GM10248 (cell line): Measurements from ENCODE around the gene EIF2B4.
A peak's percentile ranks its signal among the peaks of the same experiment; 100 is the strongest.
"Not testable (repeated sequence)": the region's sequence is repeated elsewhere in the genome, so short reads cannot be mapped to it uniquely, and the experiment has no call there.

Experiments
- CTCF ChIA-PET: fragments of 300-600 bp; sonication (Branson Sonifier 250); formaldehyde crosslinking; extraction: SDS; loops from one replicate; lab custom pipeline; 2021; ENCODE audit warnings: antibody characterized with exemption; lab: Yijun Ruan, JAX
- POLR2A ChIA-PET: fragments of 350-650 bp; sonication (Branson Sonifier 250); formaldehyde crosslinking; extraction: SDS; loops from one replicate; lab custom pipeline; 2020; ENCODE audit warnings: antibody characterized with exemption; lab: Yijun Ruan, JAX
- DNase-seq: peaks from one replicate; pipeline ENCODE4 v3.0.0; 2012; ENCODE audit errors: extremely low spot score
- TF ChIP-seq, protein P1 (sequence below): IDR thresholded peaks from 2 replicates; pipeline ENCODE4 v1.5.1; 2012; ENCODE audit warnings: mild to moderate bottlenecking, low read depth; ENCODE audit errors: extremely low read depth, missing control alignments, control extremely low read depth

EIF2B4 gene

DNA sequence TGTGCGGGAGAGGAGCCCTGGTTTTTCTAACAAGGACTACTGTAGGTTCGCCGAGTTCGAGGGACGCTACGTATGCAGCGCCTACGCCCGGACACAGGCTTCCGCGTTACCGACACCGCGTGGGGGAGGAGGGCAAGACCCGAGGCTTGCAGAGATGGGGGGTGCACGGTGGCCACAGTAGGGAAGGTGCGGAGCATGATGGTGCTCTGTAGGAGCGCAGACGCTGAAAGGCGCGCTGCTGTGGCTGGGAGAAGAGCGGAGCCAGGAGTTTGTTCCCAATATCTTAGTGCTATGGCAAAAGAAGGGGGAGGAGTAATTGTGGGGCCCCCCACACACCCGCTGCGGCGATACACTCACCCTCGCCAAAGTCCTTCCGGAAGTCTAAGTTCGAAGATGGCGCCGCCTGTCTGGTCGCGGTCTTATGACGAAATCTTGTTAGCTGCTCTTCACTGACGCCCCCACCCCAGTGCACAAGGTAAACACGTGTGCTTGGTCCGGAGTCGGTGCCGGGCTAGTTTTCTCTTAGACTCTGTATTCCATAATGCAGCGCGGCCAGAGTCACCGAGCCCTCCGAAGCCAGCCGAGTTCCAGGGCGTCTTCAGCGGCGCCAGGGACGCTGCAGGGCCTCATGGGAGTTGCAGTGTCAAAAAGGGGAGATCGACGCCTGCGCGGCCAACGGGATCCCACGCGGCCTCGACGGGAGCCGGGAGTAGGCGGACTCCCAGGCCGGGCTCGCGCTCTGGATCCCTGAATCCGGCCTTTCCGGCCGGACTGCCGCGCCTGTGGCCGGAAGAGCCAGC is 13.6 kb downstream of the EIF2B4 start, which contains the start of gene GTF3C2:
Gene GTF3C2 (minus strand): TSS at position 383 of the 800 bp plus-strand sequence. CDS start 13,210 bp downstream, outside the sequence.
- CTCF ChIA-PET: interaction anchor here (0.8 to 2.0 kb wide), 2 partner anchors 13 to 327 kb away, joined by 3 to 10 read pairs; partner anchors contain the start of gene EIF2B4
- peak; percentile 90 for DNase-seq
- TF ChIP-seq, protein P1, sequence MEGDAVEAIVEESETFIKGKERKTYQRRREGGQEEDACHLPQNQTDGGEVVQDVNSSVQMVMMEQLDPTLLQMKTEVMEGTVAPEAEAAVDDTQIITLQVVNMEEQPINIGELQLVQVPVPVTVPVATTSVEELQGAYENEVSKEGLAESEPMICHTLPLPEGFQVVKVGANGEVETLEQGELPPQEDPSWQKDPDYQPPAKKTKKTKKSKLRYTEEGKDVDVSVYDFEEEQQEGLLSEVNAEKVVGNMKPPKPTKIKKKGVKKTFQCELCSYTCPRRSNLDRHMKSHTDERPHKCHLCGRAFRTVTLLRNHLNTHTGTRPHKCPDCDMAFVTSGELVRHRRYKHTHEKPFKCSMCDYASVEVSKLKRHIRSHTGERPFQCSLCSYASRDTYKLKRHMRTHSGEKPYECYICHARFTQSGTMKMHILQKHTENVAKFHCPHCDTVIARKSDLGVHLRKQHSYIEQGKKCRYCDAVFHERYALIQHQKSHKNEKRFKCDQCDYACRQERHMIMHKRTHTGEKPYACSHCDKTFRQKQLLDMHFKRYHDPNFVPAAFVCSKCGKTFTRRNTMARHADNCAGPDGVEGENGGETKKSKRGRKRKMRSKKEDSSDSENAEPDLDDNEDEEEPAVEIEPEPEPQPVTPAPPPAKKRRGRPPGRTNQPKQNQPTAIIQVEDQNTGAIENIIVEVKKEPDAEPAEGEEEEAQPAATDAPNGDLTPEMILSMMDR: no peak
- POLR2A ChIA-PET: no interaction called here

GRCh38 chr2:27356056-27356381 is 14.1 kb downstream of the EIF2B4 start:
- DNase-seq: no peak
- TF ChIP-seq, protein P1: no peak
- POLR2A ChIA-PET: no interaction called here
- CTCF ChIA-PET: interaction anchor here (2.0 kb wide), 1 partner anchor 13 kb away, joined by 10 read pairs; the partner anchor contains the start of gene EIF2B4

DNA sequence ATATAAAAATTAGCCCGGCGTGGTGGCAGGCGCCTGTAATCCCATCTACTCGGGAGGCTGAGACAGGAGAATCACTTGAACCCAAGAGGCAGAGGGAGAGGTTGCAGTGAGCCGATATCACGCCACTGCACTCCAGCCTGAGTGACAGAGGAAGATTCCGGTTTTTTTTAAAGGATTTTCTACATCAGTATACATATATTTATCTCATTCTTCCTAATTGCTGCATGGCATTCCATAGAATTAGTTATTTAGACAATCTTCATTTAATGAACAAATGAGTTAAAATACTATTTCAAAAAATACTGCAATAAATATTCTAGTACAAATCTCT is 15.6 kb downstream of the EIF2B4 start:
- TF ChIP-seq, protein P1: no peak
- no peak for DNase-seq
- ChIA-PET POLR2A (no interaction called here), CTCF (interaction anchor here (1.8 kb wide), 2 partner anchors 10 to 15 kb away, joined by 8 to 14 read pairs; no protein-coding TSS in a partner anchor)

GRCh38 chr2:27353762-27354596 is 16.2 kb downstream of the EIF2B4 start:
- TF ChIP-seq, protein P1: no peak
- CTCF ChIA-PET: interaction anchor here (1.3 to 1.8 kb wide), 4 partner anchors 10 to 55 kb away, joined by 3 to 14 read pairs (median 6); partner anchors contain the start of gene PPM1G
- POLR2A ChIA-PET: no interaction called here
- DNase-seq: no peak

- DNase-seq, POLR2A ChIA-PET: not testable (repeated sequence)
- CTCF ChIA-PET: interaction anchor here (1.3 to 1.8 kb wide), 4 partner anchors 9 to 56 kb away, joined by 3 to 14 read pairs (median 6); partner anchors contain the start of gene PPM1G
Observed at GRCh38 chr2:27353386-27353761, 16.8 kb downstream of the EIF2B4 start.

- TF ChIP-seq, protein P1: no peak
- DNase-seq: no peak
- ChIA-PET CTCF (interaction anchor here (1.1 to 1.4 kb wide), 2 partner anchors 28 to 85 kb away, joined by 3 to 4 read pairs; no protein-coding TSS in a partner anchor), POLR2A (interaction anchor here (0.7 kb wide), 1 partner anchor 9 kb away, joined by 3 read pairs; no protein-coding TSS in a partner anchor)
Observed at GRCh38 chr2:27351802-27352598, 18.1 kb downstream of the EIF2B4 start.
